Esophagus muscularis mucosa (tissue), 3 donors: Measurements from ENCODE around the gene CDH4.

Experiments used
- CTCF ChIP-seq, 3 experiments: fragments of 200-600 bp in 2 of 3; fragments of 450-650 bp in 1 of 3; sonication (generic) in 2 of 3; IDR thresholded peaks; one replicate each; pipeline ENCODE4 v1.5.1; 2017 to 2019; ENCODE audit warnings: antibody characterized with exemption in 3 of 3, mild to moderate bottlenecking in 2 of 3, moderate library complexity in 1 of 3
- EP300 ChIP-seq: sonication (generic); formaldehyde crosslinking; IDR thresholded peaks from one replicate; pipeline ENCODE4 v1.6.1; 2017; ENCODE audit warnings: antibody characterized with exemption

GRCh38 chr20:61913423-61914225 lies 661.6 kb downstream of the CDH4 start:
- TF ChIP-seq EP300 = no peak
- no peak for TF ChIP-seq CTCF (IDR thresholded peaks at IDR 0.05)
